ENCODE measurements around the gene MAP1LC3B.

The MAP1LC3B gene

GRCh38 chr16:87426423-87427215 is 34.5 kb downstream of the MAP1LC3B start:
- DNase-seq, result no peak

- DNase-seq, result no peak
These were observed 39.8 kb downstream of the MAP1LC3B start for GRCh38 chr16:87431926-87432325.

GRCh38 chr16:87432330-87432915 is 40.3 kb downstream of the MAP1LC3B start:
- DNase-seq, result no peak

GRCh38 chr16:87434146-87434667 is 42.1 kb downstream of the MAP1LC3B start:
- DNase-seq, result peak in 3 of 56 donors; percentile 9 to 23 (median 19)

DNA sequence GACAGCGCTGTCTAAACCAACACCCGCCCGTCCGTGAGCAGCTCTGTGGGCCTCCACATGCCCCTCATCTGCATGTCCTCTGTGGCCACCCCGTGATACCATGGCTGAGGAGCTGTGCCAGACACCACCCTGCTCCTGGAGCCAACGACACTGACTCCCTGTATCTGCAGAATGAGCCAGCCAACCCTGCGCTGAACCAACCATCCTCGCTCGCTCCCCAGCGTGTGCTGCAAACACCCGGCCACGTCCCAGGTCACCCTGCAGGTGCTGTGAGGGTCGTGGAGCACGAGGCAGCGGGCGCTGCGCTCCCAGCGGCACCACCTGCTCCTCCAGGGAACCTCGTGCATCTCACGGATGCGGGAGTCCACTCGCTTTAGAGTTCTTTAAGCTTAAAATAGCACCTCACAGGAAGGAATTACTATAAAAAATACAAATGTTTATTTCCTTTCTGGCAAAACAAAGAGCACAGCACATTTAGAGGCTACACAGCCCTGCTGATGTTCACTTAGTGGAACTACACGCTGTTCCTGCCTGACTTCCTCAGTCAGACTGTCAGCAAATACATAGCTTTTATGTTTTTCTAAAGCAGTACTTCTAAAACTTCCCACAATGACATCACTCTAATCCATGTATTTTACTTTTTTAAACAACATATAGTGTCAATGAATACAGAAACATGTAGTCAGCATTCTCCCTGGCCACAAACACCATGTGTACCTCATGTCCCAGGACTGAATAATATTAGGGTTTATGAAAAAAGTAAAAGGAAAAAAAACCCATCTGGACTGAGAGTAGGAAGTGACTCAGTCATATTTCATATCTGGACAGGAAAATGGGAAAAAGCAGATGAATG is 43.5 kb downstream of the MAP1LC3B start:
- DNase-seq, result no peak

DNA sequence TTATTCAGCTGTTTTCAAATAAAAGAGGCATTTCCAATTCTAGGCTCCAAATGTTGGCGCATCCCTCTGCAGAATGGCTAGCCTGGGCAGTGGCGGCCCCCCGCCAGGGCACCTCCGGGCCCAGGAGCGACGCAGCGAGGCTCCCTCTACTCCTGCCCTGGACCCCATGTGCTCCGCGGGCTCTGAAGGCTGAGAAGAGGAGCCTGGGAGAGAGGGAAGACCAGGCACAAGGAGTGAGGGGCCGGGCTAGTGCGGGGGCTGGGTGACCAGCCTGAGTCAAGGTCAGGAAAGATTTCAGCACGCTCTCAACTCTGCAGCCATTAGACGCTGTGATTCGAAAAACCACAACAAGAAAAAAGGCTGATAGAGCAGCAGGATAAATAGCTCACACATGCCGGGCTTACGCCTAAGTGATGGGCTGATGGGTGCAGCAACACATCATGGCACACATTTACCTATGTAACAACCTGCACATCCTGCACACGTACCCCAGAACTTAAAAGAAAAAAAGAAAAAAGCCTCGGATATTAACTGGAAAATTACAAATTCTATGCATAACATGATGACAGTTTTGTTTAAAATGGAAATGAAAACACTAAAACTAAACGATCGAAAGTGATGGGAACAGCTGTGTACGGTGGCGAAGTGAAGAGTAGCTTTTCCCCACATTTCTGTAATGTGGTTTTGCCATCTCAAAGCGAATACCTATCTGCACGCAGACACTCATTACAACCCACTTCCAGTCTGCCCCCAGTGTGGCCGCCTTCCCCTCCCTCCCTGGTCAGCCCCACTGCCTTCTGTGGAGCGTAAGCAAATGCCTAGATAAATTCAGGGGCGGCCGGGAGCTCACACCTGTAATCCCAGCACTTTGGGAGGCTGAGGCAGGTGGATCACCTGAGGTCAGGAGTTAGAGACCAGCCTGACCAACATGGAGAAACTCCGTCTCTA is 44.4 kb downstream of the MAP1LC3B start:
- DNase-seq, result no peak

DNA sequence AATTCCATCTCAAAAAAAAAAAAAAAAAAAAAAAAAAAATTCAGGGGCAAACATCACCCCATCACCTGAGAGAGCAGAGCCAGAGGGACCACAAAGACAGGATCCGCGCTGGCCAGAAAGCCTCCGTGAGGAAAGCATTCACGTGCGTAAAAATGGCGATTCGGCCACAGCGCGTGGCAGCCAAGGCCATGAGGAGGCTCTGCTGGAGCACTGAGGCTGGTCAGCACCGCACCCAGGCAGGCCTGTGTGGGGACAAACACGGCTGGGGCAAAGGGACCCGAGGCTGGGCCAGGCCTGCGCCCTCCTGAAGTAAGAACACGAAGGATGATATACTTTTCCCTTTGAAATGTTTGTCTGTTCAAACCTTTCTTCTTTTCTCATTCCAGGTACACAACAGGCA is 45.2 kb downstream of the MAP1LC3B start:
- DNase-seq, result no peak

DNA sequence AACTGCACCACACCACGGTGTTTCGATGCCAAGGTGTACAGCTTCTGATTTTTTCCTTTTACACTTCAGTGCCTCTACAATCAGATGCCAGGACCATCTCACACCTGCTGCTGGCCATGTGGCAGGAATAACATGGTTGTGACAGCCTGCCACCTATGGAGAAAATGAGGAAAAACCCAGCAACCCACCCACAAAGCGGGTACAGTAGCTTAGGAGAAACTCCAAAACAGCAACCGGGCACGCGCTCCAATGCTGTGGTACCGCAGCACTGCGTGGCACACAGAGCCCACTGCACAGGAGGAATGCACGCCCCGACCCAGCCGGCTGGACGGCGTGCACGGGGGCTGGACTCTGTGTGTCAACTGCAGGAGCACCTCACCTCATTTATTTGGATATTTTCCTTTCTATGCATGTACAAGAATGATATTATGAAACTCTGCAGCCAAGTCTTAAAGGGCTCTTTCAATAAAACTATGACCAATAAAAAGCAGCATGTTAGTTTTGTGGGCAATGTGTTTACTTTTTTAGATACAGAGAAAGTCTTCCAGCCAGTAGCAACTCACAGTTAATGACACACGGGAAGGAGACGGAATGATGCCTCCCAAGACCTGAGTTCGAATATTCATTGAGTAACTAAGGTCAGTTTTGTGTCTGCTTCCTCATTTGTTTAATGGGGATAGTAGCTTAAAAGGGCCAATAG is 45.9 kb downstream of the MAP1LC3B start:
- no peak for DNase-seq

GRCh38 chr16:87438611-87438985 is 46.5 kb downstream of the MAP1LC3B start:
- no peak for DNase-seq

- DNase-seq, result no peak
These were observed 47.8 kb downstream of the MAP1LC3B start for GRCh38 chr16:87439926-87440325.

GRCh38 chr16:87441886-87442580 is 49.9 kb downstream of the MAP1LC3B start:
- no peak for DNase-seq

DNA sequence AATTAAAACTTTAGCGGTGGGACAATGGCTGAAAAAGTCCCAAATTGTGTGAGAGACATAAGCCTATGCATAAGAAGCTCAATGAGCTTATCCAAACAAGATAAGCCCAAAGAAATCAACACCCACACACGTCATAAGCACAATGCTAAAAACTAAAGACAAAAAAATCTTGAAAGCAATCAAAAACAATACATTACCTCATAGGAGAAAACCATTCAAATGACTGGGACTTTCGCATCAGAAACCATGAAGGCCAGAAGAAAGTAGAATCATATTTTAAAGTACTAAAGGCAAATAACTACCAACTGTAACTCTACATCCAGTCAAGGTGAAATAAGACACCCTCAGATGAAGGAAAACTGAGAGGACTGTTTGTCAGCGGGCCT is 50.4 kb downstream of the MAP1LC3B start:
- DNase-seq, result no peak

DNA sequence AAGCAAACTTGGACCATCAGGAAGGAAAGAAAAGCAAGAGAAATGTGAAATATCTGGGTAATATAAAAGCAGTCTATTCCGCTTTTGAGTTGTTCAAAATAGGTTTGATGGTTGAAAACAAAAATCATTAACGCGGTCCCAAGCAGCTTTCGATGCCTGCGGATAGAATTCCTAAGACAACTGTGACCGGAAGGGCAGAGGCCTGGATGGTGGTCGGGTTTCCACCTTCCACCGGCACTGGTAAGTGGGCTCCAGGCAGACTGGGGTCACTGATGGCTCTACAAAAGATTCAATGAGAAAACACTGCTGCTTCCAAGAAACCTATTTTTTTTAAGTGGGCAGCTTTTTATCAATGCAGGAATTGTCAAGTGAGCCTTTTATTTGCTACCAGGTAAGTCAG is 50.9 kb downstream of the MAP1LC3B start:
- DNase-seq, result no peak

GRCh38 chr16:87443964-87444363 is 51.8 kb downstream of the MAP1LC3B start:
- no peak for DNase-seq

DNA sequence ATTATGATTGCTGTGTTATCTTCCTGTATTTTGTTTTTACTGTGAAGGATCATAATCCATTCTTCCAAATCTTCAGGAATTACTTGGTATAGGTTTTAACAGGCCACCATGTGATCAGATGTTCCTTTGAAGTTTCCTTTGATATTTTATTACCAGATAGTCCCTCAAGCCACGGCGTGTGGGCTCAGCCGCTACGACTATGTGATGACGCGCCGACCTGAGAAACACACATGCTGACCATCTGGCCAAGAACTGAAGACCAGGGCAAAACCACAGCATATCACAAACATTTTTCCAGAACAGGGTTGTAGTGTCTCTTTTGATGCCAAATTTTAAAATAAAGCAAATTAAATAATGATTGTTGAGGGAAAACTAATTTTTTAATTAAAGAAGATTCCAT is 53.4 kb downstream of the MAP1LC3B start:
- no peak for DNase-seq

- DNase-seq, result no peak
These were observed 54.3 kb downstream of the MAP1LC3B start for GRCh38 chr16:87446479-87446878.

GRCh38 chr16:87447323-87447722 is 55.2 kb downstream of the MAP1LC3B start:
- no peak for DNase-seq

GRCh38 chr16:87448866-87449265 is 56.7 kb downstream of the MAP1LC3B start:
- no peak for DNase-seq

DNA sequence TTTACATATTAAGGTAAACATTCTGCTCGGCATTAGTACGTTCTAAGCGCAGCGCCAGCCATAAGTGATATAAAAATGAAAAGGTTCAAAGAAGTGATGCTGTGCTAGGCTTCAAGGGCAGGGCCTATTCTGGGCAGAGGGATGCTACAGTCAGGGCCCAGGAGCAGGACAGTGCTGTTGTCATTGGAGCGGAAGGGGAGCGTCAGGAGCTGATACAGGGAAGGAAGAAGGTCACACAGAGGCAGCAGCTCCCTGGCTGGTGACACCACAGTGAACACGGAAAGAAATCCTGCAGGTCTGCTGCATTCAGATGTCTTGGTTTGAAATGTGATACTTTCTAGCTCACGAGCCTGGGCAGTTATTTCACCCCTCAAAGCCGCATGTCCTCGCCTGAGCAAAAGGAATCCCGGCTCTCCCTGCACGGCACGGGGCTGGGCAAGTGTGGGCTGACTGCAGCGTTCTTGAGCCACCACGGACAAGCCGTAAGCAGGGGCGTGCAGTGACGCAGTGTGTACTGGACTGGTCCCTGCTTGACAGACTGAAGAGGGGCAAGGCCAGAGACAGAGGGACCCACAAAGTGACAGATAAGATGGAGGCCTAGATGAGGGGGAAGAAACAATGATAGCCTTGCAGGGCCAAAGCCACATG is 59.6 kb downstream of the MAP1LC3B start:
- no peak for DNase-seq
